Tibial nerve (tissue), 4 donors: Measurements from ENCODE around the gene HEXB. TPM values are rescaled to one million over a fixed set of nuclear protein-coding genes. Genes with fewer than 3 reads are reported as not detected.

Source experiments
- DNase-seq, 2 donors: peaks; one replicate each; pipeline ENCODE4 v3.0.0-alpha.2; 2019; ENCODE audit warnings: low spot score in 2 of 2
- H3K27ac ChIP-seq, 4 donors: fragments of 200-600 bp; sonication (generic) in 3 of 4; one replicate each; pipeline ENCODE4 v1.5.1; 2017 to 2019; ENCODE audit warnings: mild to moderate bottlenecking in 1 of 4
- H3K27me3 ChIP-seq, 2 donors: fragments of 200-600 bp; sonication (generic) in 1 of 2; one replicate each; pipeline versions ENCODE4 v1.5.1 to v1.6.0; 2017 to 2019
- H3K36me3 ChIP-seq, 3 donors: fragments of 200-600 bp; sonication (generic); one replicate each; pipeline ENCODE4 v1.5.1; 2018 to 2019
- H3K4me1 ChIP-seq, 4 donors: fragments of 200-600 bp; sonication (generic) in 3 of 4; one replicate each; pipeline ENCODE4 v1.5.1; 2017 to 2019
- H3K4me3 ChIP-seq, 4 donors: fragments of 200-600 bp; sonication (generic) in 3 of 4; one replicate each; pipeline ENCODE4 v1.5.1; 2017 to 2019; ENCODE audit warnings: mild to moderate bottlenecking in 1 of 4, moderate library complexity in 1 of 4
- H3K9me3 ChIP-seq, 4 donors: fragments of 200-600 bp; sonication (generic) in 3 of 4; one replicate each; pipeline ENCODE4 v1.5.1; 2017 to 2019
- EP300 ChIP-seq, 2 donors: sonication (generic); formaldehyde crosslinking; IDR thresholded peaks; one replicate each; pipeline ENCODE4 v1.6.1; 2017; ENCODE audit warnings: antibody characterized with exemption in 2 of 2, mild to moderate bottlenecking in 1 of 2
- POLR2A ChIP-seq, 2 donors: fragments of 450-650 bp; IDR thresholded peaks; one replicate each; pipeline ENCODE4 v1.6.1; 2017; ENCODE audit warnings: antibody characterized with exemption in 2 of 2, mild to moderate bottlenecking in 2 of 2, moderate library complexity in 2 of 2
- WGBS, 2 donors: methylation state at CpG; one replicate each; pipeline ENCODE4 v1.1.5; 2018; 5-methylcytosine and 5-hydroxymethylcytosine counted together
- total RNA-seq, 4 donors: library from RNA; depleted of rRNA; stranded (reverse); fragments of >200 nt; gene quantifications; one replicate each; pipeline ENCODE4 v1.1.0, GENCODE V29; 2016
- TF ChIP-seq, protein P1 (sequence below), 5 experiments: fragments of 200-600 bp in 3 of 5; fragments of 450-650 bp in 2 of 5; sonication (generic) in 3 of 5; IDR thresholded peaks; one replicate each; pipeline ENCODE4 v1.5.1; 2016 to 2019; ENCODE audit warnings: antibody characterized with exemption in 5 of 5, mild to moderate bottlenecking in 3 of 5, moderate library complexity in 2 of 5

HEXB gene
- total RNA-seq, 4 donors from 2014 or later: 79.1 to 166 (median 129) TPM

DNA sequence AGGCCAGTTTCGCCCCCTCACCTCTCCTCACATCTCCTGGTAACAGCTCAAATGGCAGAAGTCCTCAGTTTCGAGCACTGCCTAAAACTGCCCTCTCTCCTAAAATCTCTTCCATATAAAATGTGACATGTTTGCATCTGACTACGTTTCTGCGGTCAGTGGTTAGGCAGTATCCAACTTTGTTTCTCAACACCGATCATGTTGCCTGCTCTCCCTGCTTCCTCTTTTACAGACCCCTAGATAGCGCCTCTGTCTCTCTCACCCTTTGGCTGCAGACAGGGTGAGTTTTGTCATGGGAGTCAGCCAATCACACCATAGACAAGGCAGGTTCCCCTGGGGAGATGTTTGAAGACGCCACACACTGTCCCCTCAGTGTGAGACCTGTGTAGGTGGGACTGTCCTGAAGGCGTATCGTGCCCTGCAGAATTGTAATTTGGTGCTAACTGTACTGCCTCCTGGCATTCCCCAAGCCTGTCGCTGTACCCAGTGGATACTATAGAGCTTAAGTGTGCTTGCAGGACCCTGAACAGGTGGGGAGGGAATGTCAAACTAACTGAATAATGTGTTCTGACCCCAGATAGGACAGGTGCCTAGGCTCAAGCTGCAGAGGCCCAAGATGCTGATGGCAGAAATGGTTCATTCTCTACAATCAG lies 1.1 kb downstream of the HEXB start:
- Histone ChIP-seq H3K9me3 (no peaks in the 10 kb centered on the region), H3K27ac (peak overlapping the region in 3 of 4 donors; percentile 84 to 91 (median 89)), H3K4me1 (peaks cover 0 to 25% (median 16%) of the 10 kb centered on the region in 4 donors), H3K4me3 (peak overlapping the region; percentile 66 to 97 (median 79)), H3K36me3 (peaks cover 0 to 19% (median 0%) of the 10 kb centered on the region in 3 donors), H3K27me3 (no peaks in the 10 kb centered on the region)
- peak in 1 of 2 donors; percentile 45 for DNase-seq
- WGBS, 2 donors: 54 to 56% methylated on average over 10 of the region's 10 CpGs
- peak in 1 of 2 donors; percentile 45 for TF ChIP-seq EP300 (IDR thresholded peaks at IDR 0.05)
- TF ChIP-seq, protein P1, sequence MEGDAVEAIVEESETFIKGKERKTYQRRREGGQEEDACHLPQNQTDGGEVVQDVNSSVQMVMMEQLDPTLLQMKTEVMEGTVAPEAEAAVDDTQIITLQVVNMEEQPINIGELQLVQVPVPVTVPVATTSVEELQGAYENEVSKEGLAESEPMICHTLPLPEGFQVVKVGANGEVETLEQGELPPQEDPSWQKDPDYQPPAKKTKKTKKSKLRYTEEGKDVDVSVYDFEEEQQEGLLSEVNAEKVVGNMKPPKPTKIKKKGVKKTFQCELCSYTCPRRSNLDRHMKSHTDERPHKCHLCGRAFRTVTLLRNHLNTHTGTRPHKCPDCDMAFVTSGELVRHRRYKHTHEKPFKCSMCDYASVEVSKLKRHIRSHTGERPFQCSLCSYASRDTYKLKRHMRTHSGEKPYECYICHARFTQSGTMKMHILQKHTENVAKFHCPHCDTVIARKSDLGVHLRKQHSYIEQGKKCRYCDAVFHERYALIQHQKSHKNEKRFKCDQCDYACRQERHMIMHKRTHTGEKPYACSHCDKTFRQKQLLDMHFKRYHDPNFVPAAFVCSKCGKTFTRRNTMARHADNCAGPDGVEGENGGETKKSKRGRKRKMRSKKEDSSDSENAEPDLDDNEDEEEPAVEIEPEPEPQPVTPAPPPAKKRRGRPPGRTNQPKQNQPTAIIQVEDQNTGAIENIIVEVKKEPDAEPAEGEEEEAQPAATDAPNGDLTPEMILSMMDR (IDR thresholded peaks at IDR 0.05): no peak

DNA sequence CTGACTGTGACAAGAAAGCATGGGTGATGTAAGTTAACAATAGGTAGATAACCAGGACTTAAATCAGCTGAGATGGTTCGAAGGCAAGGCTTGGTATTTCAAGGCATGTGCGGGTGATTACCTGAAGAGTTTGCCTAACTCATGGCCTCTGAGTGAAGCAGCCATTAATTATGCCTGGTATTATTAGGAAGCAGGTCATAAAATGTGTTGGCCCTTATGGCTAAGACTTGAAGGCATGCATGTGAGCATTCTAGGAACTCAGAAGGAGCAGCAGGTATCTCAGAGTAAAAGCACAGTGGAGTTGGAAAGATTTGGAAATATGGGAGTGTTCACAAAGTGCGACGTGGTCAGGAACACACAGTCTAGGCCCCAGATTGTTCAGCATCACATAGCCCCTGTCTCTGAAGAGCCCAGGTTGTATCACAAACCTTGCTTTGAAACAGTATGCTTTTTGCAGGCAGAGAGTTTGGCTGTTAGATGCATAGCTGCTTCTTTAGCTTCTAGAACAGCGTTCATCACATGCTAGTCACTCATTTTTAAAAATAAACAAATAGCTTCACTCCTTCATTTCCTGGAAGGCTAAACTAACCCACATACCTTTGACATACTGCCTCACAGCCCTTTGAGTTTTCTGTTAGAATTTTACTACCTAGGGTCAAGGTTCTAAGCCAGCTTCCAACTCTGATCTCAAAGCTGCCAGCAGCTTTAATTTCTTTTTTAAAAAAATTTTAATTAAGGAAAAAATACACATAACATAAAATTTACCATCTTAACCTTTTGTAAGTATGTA lies 2.1 kb downstream of the HEXB start:
- Histone ChIP-seq H3K4me1 (peaks cover 0 to 25% (median 16%) of the 10 kb centered on the region in 4 donors), H3K4me3 (no peak overlapping the region), H3K36me3 (peaks cover 0 to 20% (median 0%) of the 10 kb centered on the region in 3 donors), H3K27ac (peak overlapping the region in 1 of 4 donors; percentile 28), H3K9me3 (no peaks in the 10 kb centered on the region), H3K27me3 (no peaks in the 10 kb centered on the region)
- DNase-seq: no peak
- TF ChIP-seq POLR2A (IDR thresholded peaks at IDR 0.05): no peak
- TF ChIP-seq, protein P1 (IDR thresholded peaks at IDR 0.05): no peak
- TF ChIP-seq EP300 (IDR thresholded peaks at IDR 0.05): no peak
- WGBS, 2 donors: 80 to 83% methylated on average over 5 of the region's 5 CpGs

- Histone ChIP-seq H3K9me3 (peaks cover 0 to under 1% (median 0%) of the 10 kb centered on the region in 4 donors), H3K4me3 (no peak overlapping the region), H3K27me3 (no peaks in the 10 kb centered on the region), H3K27ac (no peak overlapping the region), H3K36me3 (peaks cover 0 to 72% (median 5%) of the 10 kb centered on the region in 3 donors), H3K4me1 (no peaks in the 10 kb centered on the region)
- no peak for DNase-seq
- TF ChIP-seq POLR2A (IDR thresholded peaks at IDR 0.05): no peak
- no peak for TF ChIP-seq EP300 (IDR thresholded peaks at IDR 0.05)
- TF ChIP-seq, protein P1 (IDR thresholded peaks at IDR 0.05): no peak
- WGBS, 2 donors: 89 to 92% methylated on average over 4 of the region's 4 CpGs
Measured at GRCh38 chr5:74693191-74693590, 8.2 kb downstream of the HEXB start.

- peaks cover 0 to 91% (median 8%) of the 10 kb centered on the region in 3 donors for H3K36me3 ChIP-seq
- TF ChIP-seq, protein P1 (IDR thresholded peaks at IDR 0.05): no peak
- TF ChIP-seq EP300 (IDR thresholded peaks at IDR 0.05) (no peak), POLR2A (IDR thresholded peaks at IDR 0.05) (no peak)
- WGBS, 2 donors: 48 to 56% methylated on average over 1 of the region's 1 CpG
Measured at GRCh38 chr5:74717596-74717995, 32.6 kb downstream of the HEXB start.

GRCh38 chr5:74722271-74722670 lies 37.2 kb downstream of the HEXB start:
- Histone ChIP-seq H3K27ac (no peak overlapping the region), H3K27me3 (no peaks in the 10 kb centered on the region), H3K36me3 (peaks cover 0 to 99% (median 8%) of the 10 kb centered on the region in 3 donors), H3K4me1 (no peaks in the 10 kb centered on the region), H3K9me3 (no peaks in the 10 kb centered on the region), H3K4me3 (no peak overlapping the region)
- no peak for TF ChIP-seq POLR2A (IDR thresholded peaks at IDR 0.05)
- TF ChIP-seq, protein P1 (IDR thresholded peaks at IDR 0.05): no peak
- no peak for TF ChIP-seq EP300 (IDR thresholded peaks at IDR 0.05)
- DNase-seq: no peak
- WGBS, 2 donors: 46 to 67% methylated on average over 1 of the region's 1 CpG

More at GRCh38 chr5:74717596-74717995, 32.6 kb downstream of the HEXB start:
- no peak overlapping the region for H3K4me3 ChIP-seq
- no peaks in the 10 kb centered on the region for H3K9me3 ChIP-seq
- no peak for DNase-seq
- no peaks in the 10 kb centered on the region for H3K4me1 ChIP-seq
- no peaks in the 10 kb centered on the region for H3K27me3 ChIP-seq
- H3K27ac ChIP-seq: no peak overlapping the region
